ENCODE measurements around the gene RSBN1L.
"Not testable (repeated sequence)": the region's sequence is repeated elsewhere in the genome, so short reads cannot be mapped to it uniquely, and the experiment has no call there.

Gene RSBN1L

DNA sequence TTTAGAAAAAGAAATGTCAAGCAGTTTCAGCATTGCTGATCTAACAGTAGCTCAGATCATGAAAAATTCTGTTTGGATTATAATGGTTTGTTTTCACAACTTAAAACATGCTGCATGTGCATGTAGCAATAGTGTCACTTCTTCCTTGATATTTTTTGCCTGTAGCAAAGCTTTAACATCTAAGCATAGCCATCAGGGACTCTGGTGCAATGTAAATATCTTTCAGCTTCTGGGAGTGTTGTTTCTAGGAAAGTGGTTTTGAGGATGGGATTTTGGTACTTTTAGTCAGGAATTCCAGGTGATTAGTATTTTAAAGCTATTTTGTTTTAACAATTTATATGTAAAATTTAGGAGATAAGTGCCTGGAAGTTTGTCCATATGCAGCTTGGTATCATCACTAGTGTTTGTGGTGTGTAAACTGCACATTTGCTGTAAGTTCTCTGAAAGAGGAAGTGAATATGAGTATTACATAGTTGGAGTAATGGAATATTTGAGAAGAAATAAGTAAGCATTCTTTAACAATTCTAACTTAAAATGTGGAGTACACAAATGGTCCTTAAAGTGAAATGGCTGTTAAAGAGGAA is 1.9 kb downstream of the RSBN1L start:
- TF ChIP-seq, protein P1, sequence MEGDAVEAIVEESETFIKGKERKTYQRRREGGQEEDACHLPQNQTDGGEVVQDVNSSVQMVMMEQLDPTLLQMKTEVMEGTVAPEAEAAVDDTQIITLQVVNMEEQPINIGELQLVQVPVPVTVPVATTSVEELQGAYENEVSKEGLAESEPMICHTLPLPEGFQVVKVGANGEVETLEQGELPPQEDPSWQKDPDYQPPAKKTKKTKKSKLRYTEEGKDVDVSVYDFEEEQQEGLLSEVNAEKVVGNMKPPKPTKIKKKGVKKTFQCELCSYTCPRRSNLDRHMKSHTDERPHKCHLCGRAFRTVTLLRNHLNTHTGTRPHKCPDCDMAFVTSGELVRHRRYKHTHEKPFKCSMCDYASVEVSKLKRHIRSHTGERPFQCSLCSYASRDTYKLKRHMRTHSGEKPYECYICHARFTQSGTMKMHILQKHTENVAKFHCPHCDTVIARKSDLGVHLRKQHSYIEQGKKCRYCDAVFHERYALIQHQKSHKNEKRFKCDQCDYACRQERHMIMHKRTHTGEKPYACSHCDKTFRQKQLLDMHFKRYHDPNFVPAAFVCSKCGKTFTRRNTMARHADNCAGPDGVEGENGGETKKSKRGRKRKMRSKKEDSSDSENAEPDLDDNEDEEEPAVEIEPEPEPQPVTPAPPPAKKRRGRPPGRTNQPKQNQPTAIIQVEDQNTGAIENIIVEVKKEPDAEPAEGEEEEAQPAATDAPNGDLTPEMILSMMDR (conservative IDR thresholded peaks at IDR 0.05) = no peak
- no peak for TF ChIP-seq ZFX (IDR thresholded peaks at IDR 0.05)
- no peak overlapping the region for H3K27ac ChIP-seq

- no peak overlapping the region for H3K27ac ChIP-seq
- no peak for TF ChIP-seq ZFX (IDR thresholded peaks at IDR 0.05)
- TF ChIP-seq, protein P1 (conservative IDR thresholded peaks at IDR 0.05) = no peak
These were observed 2.8 kb downstream of the RSBN1L start for GRCh38 chr7:77699056-77699455.

- no peak for TF ChIP-seq ZFX (IDR thresholded peaks at IDR 0.05)
- TF ChIP-seq, protein P1 (conservative IDR thresholded peaks at IDR 0.05) = no peak
- H3K27ac ChIP-seq = no peak overlapping the region
These were observed 6.3 kb downstream of the RSBN1L start for GRCh38 chr7:77702513-77702912.

- TF ChIP-seq, protein P1 (conservative IDR thresholded peaks at IDR 0.05) = no peak
- no peak for TF ChIP-seq ZFX (IDR thresholded peaks at IDR 0.05)
- no peak overlapping the region for H3K27ac ChIP-seq
These were observed 6.8 kb downstream of the RSBN1L start for GRCh38 chr7:77702968-77703472.

GRCh38 chr7:77703669-77704068 is 7.4 kb downstream of the RSBN1L start:
- not testable (repeated sequence) for H3K27ac ChIP-seq

DNA sequence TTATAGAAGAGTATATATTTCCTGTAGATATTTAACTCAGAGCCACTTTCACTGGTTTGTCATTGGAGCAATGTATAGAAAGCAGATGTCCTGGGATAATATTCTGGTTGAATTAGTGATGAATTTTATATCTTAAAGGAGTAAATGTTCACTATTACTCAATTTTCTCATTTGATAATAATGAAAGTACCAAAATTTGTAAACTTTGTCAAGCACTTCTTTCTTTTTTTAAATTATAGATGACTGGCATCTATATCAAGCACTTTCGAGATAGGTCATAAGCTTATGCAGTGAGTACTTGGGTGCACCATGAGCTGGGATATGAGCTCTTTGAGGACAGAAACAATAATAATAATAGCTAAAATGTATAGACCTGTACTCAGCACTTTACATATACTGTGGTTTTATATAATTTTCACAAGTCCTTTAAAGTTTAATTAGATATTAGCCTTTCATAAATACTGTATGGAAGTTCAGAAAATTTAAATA is 11.3 kb downstream of the RSBN1L start:
- H3K27ac ChIP-seq = no peak overlapping the region
- TF ChIP-seq ZFX (IDR thresholded peaks at IDR 0.05) = no peak
- TF ChIP-seq, protein P1 (conservative IDR thresholded peaks at IDR 0.05) = no peak

- TF ChIP-seq, protein P1 (conservative IDR thresholded peaks at IDR 0.05) = no peak
- TF ChIP-seq ZFX (IDR thresholded peaks at IDR 0.05) = no peak
- no peak overlapping the region for H3K27ac ChIP-seq
These were observed 13.8 kb downstream of the RSBN1L start for GRCh38 chr7:77710067-77710466.

DNA sequence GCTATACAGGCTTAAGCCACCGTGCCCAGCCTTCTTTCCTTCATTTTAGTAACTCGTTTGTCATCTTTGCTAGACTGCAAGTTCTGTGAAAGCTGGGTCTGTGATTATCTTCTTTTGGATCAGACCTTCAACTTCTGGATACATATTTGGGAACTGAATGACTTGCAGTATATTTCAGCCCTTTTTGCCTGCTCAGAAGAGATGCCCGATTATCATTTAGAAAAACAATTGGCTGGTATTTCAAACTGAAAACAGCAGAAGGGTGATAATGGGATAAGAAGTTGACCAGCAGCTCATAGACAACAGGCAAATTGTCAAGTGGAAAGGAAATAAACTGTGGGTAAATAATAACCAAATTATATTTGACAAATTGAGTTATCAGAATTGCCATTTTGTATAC is 14.6 kb downstream of the RSBN1L start:
- no peak overlapping the region for H3K27ac ChIP-seq
- no peak for TF ChIP-seq ZFX (IDR thresholded peaks at IDR 0.05)
- TF ChIP-seq, protein P1 (conservative IDR thresholded peaks at IDR 0.05) = no peak
